ENCODE results near the gene FYCO1.

FYCO1 gene

DNA sequence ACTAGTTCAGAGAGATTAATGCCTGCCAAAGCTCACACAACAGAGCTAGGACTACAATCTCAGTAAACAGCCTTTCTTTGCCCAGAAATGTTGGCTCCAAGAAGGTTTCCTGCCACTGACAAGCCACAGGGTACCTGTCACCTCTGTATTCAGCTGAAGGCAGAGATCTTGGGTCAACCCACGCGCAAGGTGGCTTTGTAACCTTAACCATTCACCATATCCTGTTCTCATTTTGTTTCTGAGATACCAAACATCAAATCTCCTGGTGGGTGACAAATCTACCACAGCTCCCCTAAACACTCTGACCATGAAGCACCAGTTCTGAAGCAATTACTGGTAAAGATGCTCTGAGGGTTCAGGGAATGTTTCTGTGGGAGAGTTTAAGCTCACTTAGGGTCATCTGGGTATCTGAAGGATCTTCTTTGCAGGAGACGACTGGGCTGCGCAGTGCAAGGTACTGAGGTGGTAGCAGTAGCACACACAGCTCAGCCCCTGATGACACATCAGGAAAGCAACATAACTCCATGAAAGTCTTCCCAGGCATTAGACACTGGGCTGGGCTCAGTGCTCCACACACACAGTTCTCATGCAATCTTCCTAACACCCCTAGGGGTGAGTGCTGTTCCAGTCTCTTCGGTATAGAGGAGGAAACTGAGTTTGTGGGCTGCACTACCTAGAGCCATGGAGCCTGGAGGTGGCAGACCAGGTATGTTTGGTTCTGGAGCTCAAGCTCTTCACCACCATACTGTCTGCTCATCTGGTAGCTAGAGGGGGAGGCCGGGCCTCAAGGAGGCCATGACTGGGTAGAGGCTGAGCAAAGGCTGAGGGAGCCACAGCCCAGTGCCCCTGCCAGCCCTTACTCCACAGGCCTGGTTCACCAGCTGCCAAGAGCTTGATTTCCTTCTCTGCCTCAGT, 44.7 kb downstream of the FYCO1 start:
- H3K27me3 ChIP-seq (ENCODE audit: insufficient read depth, low read length, poor library complexity): no peaks in the 10 kb centered on the region
- H3K4me3 ChIP-seq (ENCODE audit: low read depth in 1 of 2, low read length in 2 of 2): no peak overlapping the region
- H3K4me2 ChIP-seq (ENCODE audit: insufficient read depth, low read length): no peak overlapping the region
- peaks cover 5% of the 10 kb centered on the region; the same call in 1 of the 2 replicates for H3K79me2 ChIP-seq (ENCODE audit: insufficient read depth, low read length)
- no peaks in the 10 kb centered on the region for H3K9me3 ChIP-seq (ENCODE audit: insufficient read depth, low read length, severe bottlenecking)
- H3K9ac ChIP-seq (ENCODE audit: low read depth, low read length): no peak overlapping the region
- no peaks in the 10 kb centered on the region for H4K20me1 ChIP-seq (ENCODE audit: insufficient read depth, low read length)
- peak overlapping the region; percentile 48 for H3K27ac ChIP-seq (ENCODE audit: low read length)
- H3K4me1 ChIP-seq (ENCODE audit: insufficient read depth, low read length): peaks cover 14% of the 10 kb centered on the region
- ATAC-seq (ENCODE audit: insufficient read depth, low read depth) (peak; percentile 16; the same call in 1 of the 3 replicates), DNase-seq (no peak)
- H2AFZ ChIP-seq (ENCODE audit: low read depth, low read length): no peak overlapping the region
- TF ChIP-seq EZH2 (IDR thresholded peaks at IDR 0.05; ENCODE audit: borderline replicate concordance, low read depth, low read length, severe bottlenecking): no peak
- TF ChIP-seq, protein P1, sequence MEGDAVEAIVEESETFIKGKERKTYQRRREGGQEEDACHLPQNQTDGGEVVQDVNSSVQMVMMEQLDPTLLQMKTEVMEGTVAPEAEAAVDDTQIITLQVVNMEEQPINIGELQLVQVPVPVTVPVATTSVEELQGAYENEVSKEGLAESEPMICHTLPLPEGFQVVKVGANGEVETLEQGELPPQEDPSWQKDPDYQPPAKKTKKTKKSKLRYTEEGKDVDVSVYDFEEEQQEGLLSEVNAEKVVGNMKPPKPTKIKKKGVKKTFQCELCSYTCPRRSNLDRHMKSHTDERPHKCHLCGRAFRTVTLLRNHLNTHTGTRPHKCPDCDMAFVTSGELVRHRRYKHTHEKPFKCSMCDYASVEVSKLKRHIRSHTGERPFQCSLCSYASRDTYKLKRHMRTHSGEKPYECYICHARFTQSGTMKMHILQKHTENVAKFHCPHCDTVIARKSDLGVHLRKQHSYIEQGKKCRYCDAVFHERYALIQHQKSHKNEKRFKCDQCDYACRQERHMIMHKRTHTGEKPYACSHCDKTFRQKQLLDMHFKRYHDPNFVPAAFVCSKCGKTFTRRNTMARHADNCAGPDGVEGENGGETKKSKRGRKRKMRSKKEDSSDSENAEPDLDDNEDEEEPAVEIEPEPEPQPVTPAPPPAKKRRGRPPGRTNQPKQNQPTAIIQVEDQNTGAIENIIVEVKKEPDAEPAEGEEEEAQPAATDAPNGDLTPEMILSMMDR (IDR thresholded peaks at IDR 0.05; ENCODE audit: borderline replicate concordance, extremely low read depth, low read length, poor library complexity, severe bottlenecking): no peak
- peaks cover 100% of the 10 kb centered on the region for H3K36me3 ChIP-seq (ENCODE audit: insufficient read depth, low read length)

DNA sequence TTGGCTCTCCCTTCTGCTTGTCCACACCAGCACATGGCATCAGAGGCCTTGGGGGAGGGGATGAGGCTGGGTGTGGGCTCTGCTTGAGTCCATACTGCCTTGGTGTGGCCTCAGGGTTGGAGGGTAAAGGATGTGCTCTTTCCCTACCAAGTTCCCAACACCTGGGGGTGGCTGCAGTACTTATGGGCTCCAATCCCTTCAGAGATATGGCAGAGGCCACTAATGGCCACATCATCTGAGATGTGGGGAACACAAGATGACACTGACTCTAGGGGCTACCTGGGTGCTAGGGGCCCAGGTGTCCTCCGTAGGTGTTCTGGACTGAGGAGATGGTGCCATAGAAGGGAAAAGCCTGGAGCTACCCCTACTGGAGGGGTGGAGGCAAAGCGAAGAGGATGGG, 45.5 kb downstream of the FYCO1 start:
- Histone ChIP-seq H3K27ac (ENCODE audit: low read length) (peak overlapping the region; percentile 45), H3K9ac (ENCODE audit: low read depth, low read length) (no peak overlapping the region), H3K36me3 (ENCODE audit: insufficient read depth, low read length) (peaks cover 100% of the 10 kb centered on the region), H3K4me2 (ENCODE audit: insufficient read depth, low read length) (no peak overlapping the region), H3K4me3 (ENCODE audit: low read depth in 1 of 2, low read length in 2 of 2) (no peak overlapping the region), H4K20me1 (ENCODE audit: insufficient read depth, low read length) (no peaks in the 10 kb centered on the region), H2AFZ (ENCODE audit: low read depth, low read length) (no peak overlapping the region), H3K4me1 (ENCODE audit: insufficient read depth, low read length) (peaks cover 22% of the 10 kb centered on the region), H3K9me3 (ENCODE audit: insufficient read depth, low read length, severe bottlenecking) (no peaks in the 10 kb centered on the region), H3K27me3 (ENCODE audit: insufficient read depth, low read length, poor library complexity) (no peaks in the 10 kb centered on the region), H3K79me2 (ENCODE audit: insufficient read depth, low read length) (peaks cover 9% of the 10 kb centered on the region; the same call in 1 of the 2 replicates)
- no peak for DNase-seq
- ATAC-seq (ENCODE audit: insufficient read depth, low read depth): no peak
- TF ChIP-seq, protein P1 (IDR thresholded peaks at IDR 0.05; ENCODE audit: borderline replicate concordance, extremely low read depth, low read length, poor library complexity, severe bottlenecking): no peak
- no peak for TF ChIP-seq EZH2 (IDR thresholded peaks at IDR 0.05; ENCODE audit: borderline replicate concordance, low read depth, low read length, severe bottlenecking)

- Histone ChIP-seq H4K20me1 (ENCODE audit: insufficient read depth, low read length) (no peaks in the 10 kb centered on the region), H3K4me1 (ENCODE audit: insufficient read depth, low read length) (peaks cover 29% of the 10 kb centered on the region), H3K4me2 (ENCODE audit: insufficient read depth, low read length) (no peak overlapping the region), H3K27ac (ENCODE audit: low read length) (no peak overlapping the region; the same call in 1 of the 2 replicates), H3K79me2 (ENCODE audit: insufficient read depth, low read length) (peaks cover 9% of the 10 kb centered on the region; the same call in 1 of the 2 replicates), H3K9ac (ENCODE audit: low read depth, low read length) (no peak overlapping the region), H3K27me3 (ENCODE audit: insufficient read depth, low read length, poor library complexity) (no peaks in the 10 kb centered on the region), H3K9me3 (ENCODE audit: insufficient read depth, low read length, severe bottlenecking) (no peaks in the 10 kb centered on the region), H3K4me3 (ENCODE audit: low read depth in 1 of 2, low read length in 2 of 2) (no peak overlapping the region), H3K36me3 (ENCODE audit: insufficient read depth, low read length) (peaks cover 99% of the 10 kb centered on the region), H2AFZ (ENCODE audit: low read depth, low read length) (no peak overlapping the region)
- ATAC-seq (ENCODE audit: insufficient read depth, low read depth): no peak
- no peak for DNase-seq
- TF ChIP-seq EZH2 (IDR thresholded peaks at IDR 0.05; ENCODE audit: borderline replicate concordance, low read depth, low read length, severe bottlenecking): no peak
- TF ChIP-seq, protein P1 (IDR thresholded peaks at IDR 0.05; ENCODE audit: borderline replicate concordance, extremely low read depth, low read length, poor library complexity, severe bottlenecking): no peak
These were observed 46.2 kb downstream of the FYCO1 start for GRCh38 chr3:45949432-45949831.

Measured in DND-41 (cell line).